ENCODE data around the gene CXCL3.

DNA sequence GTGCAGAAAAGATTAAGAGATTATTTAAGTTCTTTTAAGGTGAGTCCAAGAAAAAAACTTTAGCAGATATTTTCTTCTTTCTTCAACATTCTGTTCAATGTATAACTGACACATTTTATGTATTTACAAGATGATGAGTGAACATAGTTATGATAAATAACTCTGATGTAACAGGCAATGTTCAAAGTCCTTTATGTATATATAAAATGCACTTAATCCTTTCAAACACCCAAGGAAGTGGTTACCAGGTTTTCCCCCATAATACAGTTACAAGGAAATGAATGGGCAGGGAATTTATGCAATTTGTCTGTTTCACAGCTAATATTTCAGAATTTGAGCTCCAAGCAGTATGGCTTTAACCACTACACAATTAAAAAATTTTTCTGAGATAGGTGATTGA lies 8.2 kb downstream of the CXCL3 start:
- TF ChIP-seq CTCF (conservative IDR thresholded peaks at IDR 0.05 in 1 of 2, IDR thresholded peaks at IDR 0.05 in 1 of 2; ENCODE audit: extremely low read depth in 1 of 2, insufficient read depth in 1 of 2, low read depth in 1 of 2, low read length in 2 of 2), result no peak
- no peak for TF ChIP-seq EZH2 (IDR thresholded peaks at IDR 0.05; ENCODE audit: borderline replicate concordance, low read length)
